DMS114 treated with DMSO at 0.1 percent for 48 hours (cell line): ENCODE data around the gene PGM5.
A peak's percentile ranks its signal among the peaks of the same experiment; 100 is the strongest.

Experiments used
- DNase-seq: peaks from one replicate; lab custom pipeline; 2025; ENCODE audit not compliant: unreplicated experiment; lab: John Stamatoyannopoulos, UW

The PGM5 gene

DNA sequence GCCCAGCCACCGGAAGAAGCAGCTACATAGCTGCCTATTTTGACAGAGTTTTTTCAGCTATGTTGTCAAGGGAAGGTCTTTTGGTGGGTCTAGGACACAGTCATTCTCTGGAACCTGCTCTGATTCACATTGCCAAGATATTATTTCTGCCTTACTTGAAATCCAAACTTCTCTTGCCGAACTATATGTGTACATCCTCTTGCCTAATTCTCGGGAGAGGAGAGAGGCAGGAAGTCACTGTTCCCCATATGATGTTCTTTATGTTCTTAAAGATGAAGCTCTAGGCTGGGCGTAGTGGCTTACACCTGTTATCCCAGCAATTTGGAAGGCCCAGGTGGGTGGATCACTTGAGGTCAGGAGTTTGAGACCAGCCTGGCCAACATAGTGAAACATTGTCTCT lies 175.7 kb downstream of the PGM5 start:
- no peak for DNase-seq

DNA sequence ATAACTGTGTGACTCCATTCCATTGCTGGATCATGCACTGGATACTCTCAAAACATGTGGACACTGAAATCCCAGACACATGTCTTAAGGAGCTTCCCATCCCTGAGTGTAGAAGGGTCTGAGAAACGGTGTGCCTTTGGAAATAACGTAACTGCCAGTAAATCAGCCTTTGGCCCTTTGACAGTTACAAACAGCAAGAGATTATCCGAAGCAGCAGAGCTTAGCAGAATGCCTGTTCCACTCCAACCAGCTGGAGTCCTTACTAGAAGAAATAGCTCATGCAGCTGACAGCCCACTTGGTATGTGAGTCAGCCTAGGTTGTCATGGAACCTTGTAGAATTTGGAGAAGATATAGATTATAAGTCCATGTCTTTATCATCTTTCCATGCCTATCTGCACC lies 177.3 kb downstream of the PGM5 start:
- DNase-seq, result no peak

DNA sequence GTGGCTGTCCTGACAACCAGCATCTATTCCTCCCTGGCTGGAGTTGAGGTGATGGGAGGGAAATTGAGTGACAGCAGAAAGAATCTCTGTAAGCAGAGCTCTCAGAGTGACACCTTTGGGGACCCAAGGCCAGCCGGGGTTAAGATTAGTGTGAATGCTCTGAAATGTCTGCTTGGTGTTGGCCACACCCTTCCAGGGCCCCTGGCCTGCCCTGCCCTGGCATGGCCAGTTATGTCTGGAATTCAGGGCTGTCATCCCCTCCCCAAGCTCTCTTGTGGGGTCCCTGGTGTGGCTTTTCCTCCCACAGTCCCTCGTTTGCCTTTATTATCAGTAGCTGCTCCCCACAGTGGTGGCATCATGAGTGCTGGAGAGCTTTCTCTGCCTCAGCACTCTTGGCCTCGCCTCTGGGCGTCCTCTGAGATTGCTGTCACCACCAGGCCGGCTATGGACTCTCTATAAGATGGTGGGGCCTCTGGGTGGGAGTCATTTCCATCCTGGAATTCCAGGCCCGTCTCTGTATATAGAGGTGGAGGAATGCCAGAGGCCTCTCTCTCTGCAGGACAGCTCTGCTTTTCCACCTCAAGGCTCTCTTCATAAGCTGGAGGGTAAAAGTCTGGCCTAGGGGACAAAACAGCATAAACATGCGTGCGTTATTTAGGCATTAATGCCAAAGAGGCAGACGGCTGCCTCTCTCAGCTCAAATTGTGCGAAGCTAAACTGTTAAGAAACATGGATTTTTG lies 180.6 kb downstream of the PGM5 start:
- no peak for DNase-seq

DNA sequence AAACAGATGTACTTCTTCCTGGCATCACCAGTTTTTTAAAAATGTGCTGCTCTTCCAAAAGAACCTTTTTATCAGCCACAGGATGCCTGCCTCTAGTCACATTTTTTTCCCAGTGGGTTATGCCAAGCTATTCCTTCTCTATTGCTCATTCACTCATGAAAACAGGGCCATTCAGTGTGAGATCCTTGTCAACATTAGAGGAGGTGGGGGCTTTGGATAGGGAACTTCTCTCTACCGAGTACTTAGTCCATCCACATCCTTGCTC lies 181.1 kb downstream of the PGM5 start:
- no peak for DNase-seq

GRCh38 chr9:68538200-68538599 lies 181.8 kb downstream of the PGM5 start:
- no peak for DNase-seq

DNA sequence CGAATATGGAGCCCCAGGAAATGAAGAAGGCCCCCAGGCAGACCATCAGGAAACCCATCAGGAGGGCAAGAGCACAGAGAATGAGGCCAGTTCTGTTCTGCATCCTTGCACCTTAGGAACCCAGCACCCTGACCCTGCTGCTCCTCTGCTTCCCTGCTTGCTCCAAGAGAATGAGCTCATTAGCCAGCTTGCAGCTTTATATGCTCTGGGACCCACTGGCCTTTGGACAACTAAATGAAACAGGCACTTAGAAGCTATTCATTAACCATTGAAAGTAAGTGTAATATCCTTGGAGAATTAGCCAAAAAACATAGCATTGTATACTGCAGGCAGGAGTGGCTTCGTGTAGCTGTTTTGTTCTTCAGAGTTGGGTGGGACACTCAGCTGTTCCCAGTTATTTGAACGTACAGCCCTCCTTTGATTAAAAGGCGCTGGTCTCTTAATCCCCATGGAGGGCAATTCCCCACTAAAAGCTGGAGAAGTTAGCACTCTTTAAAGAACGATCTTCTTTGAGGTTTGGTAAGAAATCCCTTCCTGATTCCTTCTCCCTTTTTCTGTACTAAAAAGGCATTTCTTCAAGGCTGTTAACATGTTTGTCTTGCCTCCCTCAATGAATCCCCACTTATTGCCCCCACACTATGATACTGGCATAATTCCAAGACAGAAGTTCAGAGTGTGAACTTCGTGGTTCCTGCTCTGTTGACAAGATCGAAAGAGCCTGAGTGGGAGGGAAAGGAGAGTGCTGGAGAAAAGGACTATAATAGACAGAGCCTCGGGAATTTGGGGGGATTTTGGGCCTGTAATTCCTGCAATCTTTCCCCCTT lies 184.5 kb downstream of the PGM5 start, which contains the start of gene TMEM252:
TSS of gene TMEM252 (minus strand) at position 172 of the 824 bp plus-strand sequence. CDS start at position 103, 69 bp downstream.
- no peak for DNase-seq

- DNase-seq, result no peak
Measured at GRCh38 chr9:68541568-68541967, 185.2 kb downstream of the PGM5 start.

DNA sequence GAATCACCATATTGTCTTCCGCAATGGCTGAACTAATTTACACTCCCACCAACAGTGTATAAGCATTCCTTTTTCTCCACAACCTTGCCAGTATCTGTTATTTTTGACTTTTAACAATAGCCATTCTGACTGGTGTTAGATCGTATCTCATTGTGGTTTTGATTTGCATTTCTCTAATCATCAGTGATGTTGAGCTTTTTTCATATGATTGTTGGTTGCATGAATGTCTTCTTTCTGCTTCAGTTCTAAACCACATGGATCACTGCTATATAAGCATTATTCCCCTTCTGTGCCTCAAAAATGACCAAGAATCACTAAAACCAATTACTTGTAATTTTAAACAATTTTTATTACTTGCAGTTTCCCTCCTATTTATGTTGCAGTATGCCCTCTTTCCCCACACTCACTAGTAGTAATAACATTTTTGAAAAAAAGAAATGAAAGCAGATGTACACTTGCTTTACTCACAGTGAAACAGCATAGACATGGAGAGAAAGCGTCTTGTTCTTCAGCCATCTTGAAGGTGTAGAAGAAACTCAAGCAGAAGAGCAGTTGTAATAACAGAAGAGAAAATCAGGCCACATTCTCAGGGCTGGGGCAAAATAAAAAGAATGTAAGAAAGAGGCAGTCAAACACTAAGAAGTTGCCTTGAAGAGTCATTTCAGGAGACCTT lies 188.8 kb downstream of the PGM5 start:
- DNase-seq, result no peak

GRCh38 chr9:68546596-68547390 lies 190.4 kb downstream of the PGM5 start:
- no peak for DNase-seq

- DNase-seq, result no peak
Measured at GRCh38 chr9:68547417-68547816, 191.0 kb downstream of the PGM5 start.

DNA sequence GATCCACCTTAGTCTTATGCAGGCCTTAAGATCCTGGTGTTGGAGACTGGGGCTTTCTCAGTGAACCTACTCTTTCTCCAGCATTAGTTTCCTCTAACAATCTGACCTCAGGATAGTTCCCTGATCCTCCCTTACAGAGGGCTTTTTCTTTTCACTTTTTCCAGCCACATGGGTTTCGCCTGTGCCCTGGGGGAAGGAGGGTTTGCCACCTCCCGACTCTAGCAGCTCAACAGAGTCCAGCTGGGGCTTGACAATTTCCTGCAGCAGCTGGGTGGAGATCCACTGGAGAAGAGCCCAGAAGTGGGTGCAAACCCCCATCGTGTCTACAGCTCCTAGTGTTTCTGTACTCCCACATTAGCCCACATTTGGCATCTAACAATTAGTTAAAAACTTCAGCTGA lies 191.8 kb downstream of the PGM5 start:
- no peak for DNase-seq

- no peak for DNase-seq
Measured at GRCh38 chr9:68551191-68551590, 194.8 kb downstream of the PGM5 start.

DNA sequence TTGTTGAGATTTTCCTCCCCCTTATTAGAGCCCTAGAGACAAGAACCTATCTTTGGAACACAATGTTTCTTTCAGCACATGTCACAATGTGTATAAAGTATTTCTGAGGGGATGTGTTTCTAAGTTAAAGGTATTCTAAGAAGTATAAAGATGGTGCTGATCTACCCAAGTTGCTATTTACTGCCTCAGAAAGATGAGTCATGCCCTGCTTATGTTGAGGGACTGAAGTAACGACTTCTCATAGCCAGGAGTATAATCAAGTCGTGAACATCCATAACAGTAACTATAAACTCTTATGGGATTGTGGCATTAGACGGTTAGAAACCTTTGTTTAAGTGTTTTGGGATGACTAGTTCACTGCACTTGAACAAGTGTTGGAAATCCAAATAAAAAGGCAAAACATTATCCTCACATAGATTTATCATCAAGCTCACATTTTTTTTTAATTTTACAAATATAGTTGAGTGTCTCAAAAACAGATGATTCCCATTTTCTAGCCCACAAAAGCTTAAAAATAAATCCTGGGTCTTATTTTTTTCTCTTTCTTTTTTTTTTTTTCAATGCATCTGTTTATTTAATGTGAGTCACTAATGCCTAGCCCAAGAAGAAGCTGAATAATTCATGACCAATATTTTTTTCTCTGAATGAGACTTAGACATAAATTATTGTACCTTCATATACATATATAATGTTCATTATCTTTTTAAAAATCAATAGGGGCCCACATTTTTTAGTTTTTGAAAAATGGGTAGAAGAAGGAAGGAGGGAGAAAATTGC lies 196.5 kb downstream of the PGM5 start:
- no peak for DNase-seq

DNA sequence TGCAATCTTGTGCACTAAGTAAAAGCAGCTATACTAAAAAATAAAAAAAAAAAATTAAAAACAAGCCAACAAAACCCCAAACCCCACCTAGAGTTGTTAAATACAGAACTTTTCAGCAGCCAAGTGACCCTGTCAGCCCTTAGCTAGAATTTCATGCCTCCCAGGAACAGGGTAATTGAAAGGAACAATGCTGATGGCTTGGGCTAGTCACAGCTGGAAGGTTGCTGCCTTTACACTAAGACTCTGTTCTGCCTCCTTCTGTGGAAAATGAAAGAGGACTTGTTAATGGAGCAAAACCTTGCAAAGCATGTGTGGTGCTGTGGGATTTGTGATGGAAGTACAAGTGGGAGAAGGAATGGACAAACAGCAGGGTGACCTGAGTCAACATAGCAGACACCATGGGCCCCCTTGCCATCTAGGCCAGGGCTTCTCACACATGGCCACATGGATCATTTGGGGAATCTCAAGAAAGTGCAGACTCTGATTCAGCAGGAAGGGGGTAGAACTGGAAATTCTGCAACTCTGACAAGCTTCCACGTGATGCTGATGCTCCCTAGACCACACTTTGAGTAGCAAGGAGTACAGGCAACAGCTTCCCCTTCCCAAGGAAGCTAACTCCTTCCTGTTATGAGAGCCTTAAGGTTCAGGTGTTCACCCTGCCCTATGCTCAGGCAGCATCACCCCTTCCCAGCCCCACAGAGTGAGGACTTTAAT lies 199.2 kb downstream of the PGM5 start:
- no peak for DNase-seq

DNA sequence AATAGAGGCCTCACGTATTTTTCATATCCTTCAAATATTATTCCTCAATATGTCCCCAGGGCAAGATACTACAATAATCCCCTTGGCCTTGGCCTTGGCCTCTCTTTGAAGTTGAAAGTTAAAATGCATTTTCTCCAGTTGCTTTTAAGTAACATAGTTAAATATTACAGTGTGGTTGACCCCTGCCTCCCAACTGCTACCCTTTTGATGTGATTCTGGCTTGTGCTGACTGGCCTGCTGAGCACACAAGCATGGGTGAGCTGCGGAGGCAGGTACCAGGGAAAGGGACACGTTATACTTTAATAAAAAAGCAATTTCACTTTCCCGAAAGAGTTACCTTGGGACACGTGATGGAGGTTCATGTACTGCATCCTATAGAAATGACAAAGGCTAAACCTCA lies 202.1 kb downstream of the PGM5 start:
- no peak for DNase-seq

GRCh38 chr9:68560071-68560844 lies 203.8 kb downstream of the PGM5 start:
- no peak for DNase-seq

DNA sequence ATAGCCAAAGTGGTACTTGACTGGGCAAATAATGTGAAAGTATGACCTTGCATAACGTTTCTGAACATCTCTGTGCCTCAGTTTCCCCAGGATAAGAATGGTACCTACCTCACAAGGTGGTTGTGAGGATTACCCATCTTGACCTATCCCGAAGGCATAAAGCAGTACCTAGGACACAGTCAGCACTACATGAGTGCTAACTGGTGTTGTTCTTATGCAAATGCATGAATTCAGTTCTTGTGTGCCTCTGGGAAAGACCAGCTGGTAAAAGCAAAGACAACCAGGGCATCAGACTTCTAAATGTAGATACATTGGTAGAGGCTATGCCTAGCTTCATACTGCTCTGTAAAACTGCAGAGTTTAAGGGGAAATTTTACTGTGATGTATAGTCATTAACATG lies 206.1 kb downstream of the PGM5 start:
- DNase-seq, result no peak

DNA sequence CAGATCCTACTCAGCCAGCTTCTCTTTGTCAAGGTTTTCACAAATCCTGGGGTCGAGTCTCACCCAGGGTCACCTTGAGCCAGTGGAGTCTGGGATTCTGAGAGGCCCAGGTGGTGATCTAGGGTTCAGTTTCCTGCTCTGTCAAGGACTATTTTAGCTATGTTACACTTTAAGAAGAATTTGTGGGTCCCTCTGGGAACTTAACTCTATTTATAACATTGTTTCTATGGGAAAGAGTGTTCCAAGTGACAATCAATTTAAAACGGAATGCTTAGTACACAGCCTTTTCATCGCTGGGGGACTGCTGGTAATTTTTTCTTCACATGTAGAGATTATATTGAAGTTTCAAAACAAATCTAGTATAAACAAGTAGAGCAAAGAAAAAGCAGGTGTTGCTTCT lies 211.2 kb downstream of the PGM5 start:
- no peak for DNase-seq

- peak; percentile 5 for DNase-seq
Measured at GRCh38 chr9:68574150-68574549, 217.7 kb downstream of the PGM5 start.
